ENCODE data around the gene SLC25A19. TPM values are rescaled to one million over a fixed set of nuclear protein-coding genes. Genes with fewer than 3 reads are reported as not detected.

The SLC25A19 gene
- total and polyA plus RNA-seq, 2 of the 8 experiments (the other 6 are each of a cell fraction or from before 2014, with no cell fraction given) = 28.6 to 32.6 TPM

- TF ChIP-seq RNF2 (IDR thresholded peaks at IDR 0.05; ENCODE audit: borderline replicate concordance, low read depth, low read length, missing control alignments, poor library complexity, severe bottlenecking) = no peak
- TF ChIP-seq CREB1 (IDR thresholded peaks at IDR 0.05) = peak; percentile 20; the same call in 1 of the 2 replicates
- no peak for TF ChIP-seq JUN (IDR thresholded peaks at IDR 0.05; ENCODE audit: low read depth, low read length)
- no peak for TF ChIP-seq CHD1 (IDR thresholded peaks at IDR 0.05; ENCODE audit: low read depth, low read length)
- no peak for TF ChIP-seq GTF2F1 (IDR thresholded peaks at IDR 0.05; ENCODE audit: borderline replicate concordance, low read depth, low read length)
- TF ChIP-seq SIN3A (conservative IDR thresholded peaks at IDR 0.05 in 1 of 2, IDR thresholded peaks at IDR 0.05 in 1 of 2; ENCODE audit: low read depth in 1 of 2, low read length in 2 of 2) = 0 out of 4 replicates have a peak, but pooled peaks of 1 of the 2 experiments have one; percentile 23
Measured at GRCh38 chr17:75238684-75239191, 50.5 kb downstream of the SLC25A19 start (continued).
